CD4-positive, alpha-beta T cell treated with Interleukin-15 for 4 hours (primary cell): ENCODE results near the gene C16orf92.
"Not testable (repeated sequence)": the region's sequence is repeated elsewhere in the genome, so short reads cannot be mapped to it uniquely, and the experiment has no call there.

Experiments used
- DNase-seq: peaks from one replicate; pipeline ENCODE4 v3.0.0-alpha.2; 2020; ENCODE audit warnings: low spot score

Gene C16orf92

DNA sequence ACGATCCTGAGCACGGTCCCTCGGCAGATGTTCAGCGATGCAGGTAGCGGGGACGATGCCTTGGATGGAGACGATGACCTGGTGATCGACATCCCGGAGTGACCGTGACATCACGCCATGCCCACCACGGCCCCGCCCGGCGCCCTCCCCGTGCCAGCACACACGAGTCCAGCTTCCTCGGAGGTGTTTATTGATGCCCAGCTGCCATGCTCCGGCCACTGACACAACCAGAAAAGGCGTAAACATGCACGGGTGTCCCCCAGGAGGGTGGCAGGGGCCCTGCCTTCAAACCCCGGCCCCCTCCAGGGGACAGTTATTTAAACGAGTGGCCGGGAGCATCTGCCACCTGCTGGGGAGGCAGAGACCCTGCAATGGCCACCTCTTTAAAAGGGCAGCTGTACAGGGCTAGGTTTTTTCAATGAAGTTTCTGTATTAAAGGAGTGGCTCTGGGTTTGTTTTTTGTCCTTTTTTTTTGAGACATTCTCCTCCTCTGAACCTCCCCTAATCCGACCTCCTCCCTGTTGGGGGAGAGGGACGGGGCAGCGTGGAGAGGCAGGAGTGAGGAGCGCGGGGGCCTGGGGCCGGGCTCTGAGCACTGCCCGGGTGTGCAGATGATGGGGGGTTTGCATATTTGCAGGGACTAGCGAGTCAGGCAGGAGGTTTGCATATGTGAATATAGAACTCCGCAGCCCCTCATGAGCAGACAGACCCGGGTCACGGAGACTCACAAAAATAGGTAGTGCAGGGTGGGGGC lies 17.5 kb upstream of the C16orf92 start:
- peak; percentile 46 for DNase-seq

DNA sequence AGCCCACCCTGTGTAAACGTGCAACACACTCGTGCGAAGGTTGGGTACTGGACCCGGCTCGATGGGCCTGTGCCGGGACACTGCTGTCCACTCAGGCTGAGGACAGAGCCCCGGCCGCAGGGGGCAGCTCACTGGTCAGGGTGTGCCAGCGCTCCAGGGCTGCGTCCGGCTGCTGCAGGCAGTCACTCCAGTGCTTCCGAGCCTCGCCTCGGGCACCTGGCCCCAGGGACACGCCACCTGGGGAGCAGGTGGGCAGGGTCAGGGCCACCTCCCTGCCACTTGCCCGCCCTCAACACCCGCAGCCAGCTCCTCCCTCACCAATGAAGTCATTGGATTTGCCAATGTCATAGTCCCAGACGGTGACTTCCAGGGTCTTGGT lies 16.9 kb upstream of the C16orf92 start:
- DNase-seq, result no peak

DNA sequence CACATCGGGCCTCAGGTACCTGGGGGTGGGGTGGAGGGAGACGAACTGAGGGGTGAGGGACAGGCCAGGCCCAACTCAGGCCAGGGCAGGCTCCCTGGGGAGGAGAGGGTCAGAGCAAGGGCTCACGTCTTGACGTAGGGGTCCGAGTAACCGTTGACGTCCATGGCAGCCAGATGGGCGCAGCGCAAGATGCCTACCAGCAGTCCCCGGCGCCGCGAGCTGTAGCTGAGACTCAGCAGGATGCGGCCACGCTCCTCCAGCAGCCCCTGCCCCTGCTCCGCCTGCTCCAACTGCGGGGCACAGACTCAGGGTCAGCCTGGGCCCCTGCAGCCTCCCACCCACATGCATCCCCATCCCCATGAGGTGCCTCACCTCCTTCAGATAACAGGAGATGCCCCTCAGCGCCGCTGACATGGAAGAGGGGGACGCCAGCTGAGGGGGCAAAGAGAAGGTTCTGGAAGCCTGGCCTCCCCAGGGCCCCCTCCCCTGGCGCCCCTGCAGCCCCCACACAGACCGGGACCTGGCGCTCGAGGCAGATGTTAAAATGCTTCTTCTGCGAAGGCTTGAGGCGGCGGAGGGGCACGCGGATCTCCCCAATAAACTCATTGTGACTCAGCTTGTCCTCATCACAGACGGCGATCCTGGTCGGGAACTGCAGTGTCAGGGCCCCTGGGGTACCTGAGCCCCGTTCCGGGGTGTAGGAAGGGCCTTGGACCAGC lies 16.2 kb upstream of the C16orf92 start:
- DNase-seq, result no peak

DNA sequence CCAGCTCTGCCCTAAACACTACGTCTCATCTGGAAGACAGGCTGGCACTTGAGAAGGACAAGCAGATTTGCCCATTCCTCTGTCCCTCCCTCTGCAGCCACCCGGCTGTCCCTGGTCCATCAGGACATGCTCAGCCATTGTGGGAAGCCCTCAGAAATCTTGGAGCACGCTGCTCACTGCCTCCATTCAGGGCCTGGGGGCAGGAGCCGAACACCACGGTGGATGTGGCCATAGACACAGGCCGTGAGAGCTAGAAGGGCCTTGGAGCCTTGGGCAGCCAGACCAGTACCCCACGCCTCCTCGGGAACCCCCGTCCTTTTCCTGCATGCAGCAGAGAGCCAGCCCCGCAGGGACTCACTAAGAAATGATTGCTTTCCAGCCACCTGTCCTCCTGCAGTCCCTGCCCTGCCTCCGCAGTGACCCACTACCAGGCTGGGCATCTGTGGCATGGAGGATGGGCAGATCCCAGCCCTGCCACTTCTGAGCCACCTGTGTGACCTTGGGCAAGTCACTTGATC lies 15.6 kb upstream of the C16orf92 start:
- DNase-seq, result no peak

DNA sequence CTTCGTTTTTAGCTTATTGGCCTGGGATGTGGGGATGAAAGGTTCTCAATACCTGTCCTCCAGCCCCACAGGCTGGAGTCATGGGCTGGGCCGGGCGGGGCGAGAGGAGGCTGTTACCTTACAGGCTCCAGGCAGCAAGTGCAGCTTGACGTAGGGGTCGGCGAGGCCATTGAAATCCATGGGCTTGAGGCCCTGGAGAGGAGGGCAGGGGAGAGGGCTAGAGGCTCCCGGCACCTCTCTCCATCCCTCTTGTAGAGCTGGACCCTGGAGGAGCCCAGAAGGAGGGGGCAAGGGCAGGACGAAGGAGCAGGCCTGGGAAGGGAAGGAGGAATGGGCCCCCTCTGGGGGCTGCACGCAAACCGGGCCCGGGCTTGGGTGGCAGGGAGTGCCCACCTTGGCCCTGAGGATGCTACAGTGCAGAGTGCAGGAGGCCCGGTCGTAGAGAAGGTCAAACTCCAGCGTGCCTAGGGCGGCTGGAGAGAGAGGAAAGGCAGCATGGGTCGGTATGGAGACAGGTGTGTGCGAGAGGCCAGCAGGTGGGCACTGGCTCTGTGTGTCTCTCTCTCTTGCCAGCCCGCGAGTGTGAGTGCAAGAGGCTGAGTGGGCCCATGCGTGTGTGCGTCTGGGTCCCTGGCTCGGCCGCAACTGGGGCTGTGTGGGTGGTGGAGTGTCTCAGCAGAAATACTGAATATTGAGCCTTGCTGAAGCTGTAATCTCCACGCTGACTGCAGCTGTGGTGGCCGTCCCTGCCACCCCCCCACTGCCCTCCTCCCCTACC lies 13.7 kb upstream of the C16orf92 start:
- DNase-seq, result no peak

DNA sequence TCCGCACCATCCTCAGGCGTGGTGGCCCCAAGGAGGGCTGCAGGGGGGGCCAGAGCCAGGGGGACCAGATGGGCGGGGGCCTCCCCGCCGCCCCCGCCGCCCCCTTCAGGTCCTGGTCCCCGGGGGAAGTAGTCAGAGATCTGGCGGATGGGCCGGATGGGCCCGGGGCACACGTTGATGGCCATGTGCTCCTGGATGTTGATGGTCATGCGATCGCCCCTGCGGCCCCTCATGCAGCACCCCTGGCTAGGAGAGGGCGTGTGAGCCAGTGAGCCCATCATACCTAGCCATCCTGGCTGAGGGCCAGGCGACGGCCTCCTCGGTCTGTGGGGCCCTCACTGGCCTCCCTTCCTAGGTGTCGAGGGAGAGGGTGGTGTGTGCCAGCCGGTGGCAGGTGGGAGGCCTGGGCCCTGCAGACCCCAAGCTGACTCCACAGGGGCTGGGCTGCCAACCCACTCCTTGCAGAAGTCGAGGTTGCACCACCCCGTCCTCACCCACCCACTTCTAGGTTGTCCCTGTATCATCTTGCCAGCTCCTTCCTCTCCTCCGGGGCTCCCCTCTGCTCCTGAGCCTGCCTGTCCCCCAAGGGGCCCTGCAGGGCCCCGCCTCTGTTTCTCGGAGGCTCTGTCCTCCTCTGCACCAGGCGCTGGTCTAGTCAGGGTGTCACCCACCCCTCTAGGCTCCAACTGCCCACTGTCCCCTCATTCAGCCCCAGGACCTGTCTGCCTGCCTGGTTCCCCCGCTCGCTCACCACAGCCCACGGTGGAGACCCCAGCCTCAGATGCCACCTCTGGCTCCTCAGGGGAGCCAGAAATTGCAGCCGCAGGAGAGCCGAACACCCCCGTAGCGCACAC lies 12.8 kb upstream of the C16orf92 start:
- DNase-seq, result no peak

DNA sequence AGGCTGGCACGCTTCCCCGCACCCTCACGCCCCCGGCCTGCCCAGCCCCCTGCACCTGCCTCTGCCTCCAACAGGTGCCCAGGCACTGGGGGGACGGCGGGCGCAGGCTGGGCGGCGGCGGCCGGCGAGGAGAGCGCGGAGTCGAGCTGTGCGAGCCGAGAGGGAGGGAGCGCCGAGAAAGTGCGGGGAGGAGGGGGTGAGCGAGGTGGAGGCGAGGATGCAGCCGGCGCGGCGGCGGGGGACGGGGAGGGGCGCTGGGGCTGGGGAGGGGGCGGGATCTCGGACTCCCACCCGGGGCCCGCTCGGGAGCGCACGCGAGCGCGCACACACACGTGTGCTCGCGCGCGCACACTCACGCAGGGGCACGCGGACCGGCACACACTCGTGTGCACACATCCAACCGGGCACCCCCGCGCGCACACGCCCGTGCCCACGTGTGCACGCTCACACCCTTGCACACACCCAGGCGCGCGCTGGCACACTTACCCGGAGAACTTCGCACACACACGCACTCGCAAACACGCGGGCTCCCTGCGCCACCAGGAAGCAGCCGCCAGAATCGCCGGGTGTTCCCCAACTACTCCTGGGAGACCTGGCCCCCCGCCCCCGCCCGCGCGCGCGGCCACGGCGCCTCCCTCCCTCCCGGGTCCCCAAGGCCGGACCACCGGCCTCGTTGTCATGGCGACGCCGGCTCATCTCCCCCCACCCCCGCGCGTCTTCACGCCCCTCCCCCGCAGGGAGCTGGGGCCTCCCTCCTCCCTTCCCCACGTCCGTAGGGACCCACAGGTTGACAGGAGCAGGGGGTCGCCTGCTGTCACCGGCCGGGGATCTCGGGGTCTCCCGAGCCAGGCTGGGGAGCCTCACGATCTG lies 11.9 kb upstream of the C16orf92 start, which contains the start of gene DOC2A:
TSS of gene DOC2A (minus strand) at position 184 of the 870 bp plus-strand sequence. CDS start 805 bp downstream, outside the sequence.
- DNase-seq, result peak; percentile 13

DNA sequence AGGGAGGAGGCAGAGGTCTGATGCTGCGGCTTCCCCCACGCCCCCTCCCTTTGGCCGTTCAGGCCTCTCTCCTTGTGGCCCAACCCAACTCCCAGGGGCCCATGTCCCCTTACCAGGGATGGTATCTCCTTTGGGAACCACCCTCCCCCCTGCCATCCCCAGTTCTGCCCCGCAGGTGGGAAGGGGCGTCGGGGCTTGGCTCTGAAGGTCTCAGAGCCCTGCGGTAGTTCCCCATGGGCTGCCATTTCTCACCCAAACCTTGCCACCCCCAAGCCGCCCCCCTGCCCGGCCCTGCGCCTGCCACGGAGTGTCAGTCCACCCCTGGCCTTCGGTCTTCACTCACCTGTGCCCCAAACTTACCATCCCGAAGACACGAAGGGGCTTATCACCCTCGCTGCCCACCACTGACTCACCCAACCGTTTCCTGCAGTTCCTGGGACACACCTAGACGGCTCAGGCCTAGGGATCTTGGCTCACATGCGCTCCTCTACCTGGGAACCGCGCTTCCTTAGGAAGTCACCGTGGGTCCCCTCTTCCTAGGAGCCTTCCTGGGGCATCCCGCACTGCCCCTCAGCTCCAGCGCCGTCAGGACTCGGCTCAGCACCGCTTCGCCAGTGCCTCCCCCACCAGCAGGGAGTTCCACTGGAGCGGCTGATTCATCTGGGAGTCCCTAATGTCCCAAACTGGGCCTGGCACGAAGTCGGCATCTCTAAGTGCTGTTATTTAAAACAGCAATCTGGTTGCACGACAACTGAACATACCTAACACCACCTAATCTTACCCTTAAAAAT lies 11.1 kb upstream of the C16orf92 start:
- no peak for DNase-seq

DNA sequence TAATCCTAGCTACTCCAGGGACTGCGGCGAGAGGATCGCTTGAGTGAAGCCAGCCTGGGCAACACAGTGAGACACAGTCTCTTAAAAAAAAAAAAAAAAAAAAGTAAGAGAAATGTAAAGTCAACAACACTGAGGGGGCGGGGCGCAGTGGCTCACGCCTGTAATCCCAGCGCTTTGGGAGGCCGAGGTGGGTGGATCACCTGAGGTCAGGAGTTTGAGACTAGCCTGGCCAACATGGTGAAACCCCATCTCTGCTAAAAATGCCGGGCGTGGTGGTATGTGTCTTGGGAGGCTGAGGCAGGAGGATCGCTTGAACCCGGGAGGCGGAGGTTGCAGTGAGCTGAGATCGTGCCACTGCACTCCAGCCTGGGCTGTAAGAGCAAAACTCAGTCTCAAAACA lies 10.4 kb upstream of the C16orf92 start:
- DNase-seq, result not testable (repeated sequence)

DNA sequence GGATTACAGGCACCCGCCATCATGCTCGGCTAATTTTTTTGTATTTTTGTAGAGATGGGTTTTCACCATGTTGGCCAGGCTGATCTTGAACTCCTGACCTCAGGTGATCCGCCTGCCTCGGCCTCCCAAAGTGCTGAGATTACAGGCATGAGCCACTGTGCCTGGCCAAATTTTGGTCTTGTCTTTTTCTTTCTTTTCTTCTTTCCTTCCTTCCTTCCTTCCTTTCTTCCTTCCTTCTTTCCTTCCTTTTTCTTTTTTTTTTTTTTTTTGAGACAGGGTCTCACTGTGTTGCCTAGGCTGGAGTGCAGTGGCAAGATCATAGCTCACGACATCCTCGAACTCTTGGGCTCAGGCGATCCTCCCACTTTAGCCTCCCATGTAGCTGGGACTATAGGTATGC lies 7.5 kb upstream of the C16orf92 start:
- not testable (repeated sequence) for DNase-seq

DNA sequence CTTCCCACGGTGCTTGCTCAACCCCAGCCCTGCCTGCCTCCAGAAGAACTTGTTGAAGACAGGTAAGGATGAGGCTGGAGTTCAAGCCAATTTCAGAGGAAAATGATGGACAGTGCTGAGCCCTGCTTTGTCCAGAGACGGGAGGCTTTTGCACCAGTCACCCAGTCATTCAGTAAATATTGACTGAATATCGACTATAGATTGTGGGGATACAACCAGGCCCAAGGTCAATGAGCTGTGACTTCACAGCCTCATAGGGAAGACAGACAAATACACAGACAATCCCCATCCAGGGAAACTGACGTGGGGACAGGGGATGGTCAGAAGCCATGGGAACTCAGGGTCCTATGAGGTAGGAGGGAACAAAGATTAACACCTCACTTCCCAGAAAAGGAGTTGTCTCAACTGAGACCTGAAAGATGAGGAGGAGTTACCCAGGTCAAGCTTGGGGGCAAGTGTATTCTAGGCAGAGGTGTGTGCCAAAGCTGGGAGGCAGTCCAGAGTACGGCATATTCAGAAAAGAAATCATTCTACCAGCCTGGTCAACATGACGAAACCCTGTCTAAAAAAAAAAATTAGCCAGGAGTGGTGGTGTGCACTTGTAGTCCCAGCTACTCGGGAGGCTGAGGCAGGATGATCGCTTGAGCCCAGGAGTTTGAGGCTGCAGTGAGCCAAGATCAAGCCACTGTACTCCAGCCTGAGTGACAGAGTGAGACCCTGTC lies 6.3 kb upstream of the C16orf92 start:
- DNase-seq, result no peak

DNA sequence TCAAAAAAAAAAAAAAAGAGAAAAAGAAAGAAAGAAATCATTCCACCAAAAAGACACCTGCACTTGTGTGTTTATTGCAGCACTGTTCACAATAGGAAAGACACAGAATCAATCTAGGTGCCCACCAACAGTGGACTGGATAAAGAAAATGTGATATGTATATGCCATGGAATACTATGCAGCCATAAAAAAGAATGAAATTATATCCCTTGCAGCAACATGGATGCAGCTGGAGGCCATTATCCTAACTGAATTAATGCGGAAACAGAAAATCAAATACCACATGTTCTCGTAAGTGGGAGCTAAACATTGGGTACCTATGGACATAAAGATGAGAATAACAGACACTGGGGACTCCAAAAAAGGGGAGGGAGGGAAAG lies 5.7 kb upstream of the C16orf92 start:
- no peak for DNase-seq

DNA sequence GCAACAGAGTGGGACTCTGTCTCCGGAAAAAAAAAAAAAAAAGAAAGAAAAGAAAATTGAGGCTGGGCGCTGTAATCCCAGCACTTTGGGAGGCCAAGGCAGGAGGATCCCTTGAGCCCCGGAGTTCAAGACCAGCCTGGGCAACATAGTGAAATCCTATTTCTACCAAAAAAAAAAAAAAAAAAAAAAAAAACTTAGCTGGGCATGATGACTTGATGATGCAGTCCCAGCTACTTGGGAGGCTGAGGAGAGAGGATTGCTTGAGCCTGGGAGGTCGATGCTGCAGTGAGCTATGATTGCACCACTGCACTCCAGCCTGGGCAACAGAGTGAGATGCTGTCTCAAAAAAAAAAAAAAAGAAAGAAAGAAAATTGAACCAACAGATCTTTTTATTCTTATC lies 5.1 kb upstream of the C16orf92 start:
- not testable (repeated sequence) for DNase-seq

DNA sequence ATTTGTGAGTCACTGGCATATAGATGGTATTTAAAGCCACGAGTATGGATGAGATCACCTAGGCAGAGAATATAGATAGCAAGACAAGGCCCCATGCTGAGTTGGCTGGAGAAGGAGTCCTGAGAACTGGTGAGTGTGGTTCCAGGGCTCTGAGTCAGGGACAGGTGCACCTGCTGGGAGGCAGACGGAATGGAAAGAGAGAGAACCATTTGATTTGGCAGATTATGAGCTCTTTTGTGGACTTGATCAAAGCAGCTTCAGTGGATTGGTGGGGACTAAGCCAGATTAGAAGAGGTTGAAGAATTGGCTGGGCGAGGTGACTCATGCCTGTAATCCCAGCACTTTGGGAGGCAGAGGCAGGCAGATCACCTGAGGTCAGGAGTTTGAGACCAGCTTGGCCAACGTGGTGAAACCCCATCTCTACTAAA lies 4.3 kb upstream of the C16orf92 start:
- no peak for DNase-seq

DNA sequence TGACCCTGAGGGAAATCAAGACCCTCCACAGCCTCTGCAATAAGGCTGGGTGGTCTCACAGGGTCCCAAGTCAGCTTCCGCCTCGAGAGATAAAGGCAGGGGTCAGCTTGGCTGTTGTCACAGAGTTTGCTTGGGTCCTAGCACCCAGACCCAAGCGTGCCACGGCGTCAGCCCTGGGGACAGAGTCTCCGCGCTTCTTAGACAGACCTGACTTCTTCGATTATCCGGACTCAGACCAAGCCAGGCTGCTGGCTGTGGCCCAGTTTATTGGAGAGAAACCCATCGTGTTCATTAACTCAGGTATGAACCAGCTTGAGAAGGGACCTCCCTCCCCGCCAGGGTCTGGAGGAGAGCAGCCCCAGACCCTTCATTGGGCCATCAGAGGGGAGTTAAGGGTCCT lies 588 bp downstream of the C16orf92 start:
- no peak for DNase-seq

DNA sequence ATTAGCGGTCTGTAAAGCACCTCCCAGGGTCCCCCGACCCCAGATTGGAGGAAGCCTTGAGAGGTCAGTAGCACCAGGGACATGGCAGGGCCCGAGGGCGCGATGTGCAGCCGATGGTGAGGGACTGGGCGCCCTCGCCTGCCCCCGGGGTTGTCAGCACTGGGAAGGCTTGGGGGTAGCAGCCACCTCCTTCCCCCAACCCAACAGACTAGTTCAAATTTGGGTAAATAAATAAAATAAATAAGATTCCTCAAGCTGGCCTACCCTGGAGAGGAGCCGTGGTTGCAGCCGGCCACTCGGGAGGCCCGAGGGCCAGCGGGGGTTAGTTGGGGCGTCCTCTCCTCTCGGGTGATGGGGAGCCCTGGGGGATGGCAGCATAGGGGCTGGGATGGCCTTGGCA lies 1.5 kb downstream of the C16orf92 start:
- DNase-seq, result no peak

DNA sequence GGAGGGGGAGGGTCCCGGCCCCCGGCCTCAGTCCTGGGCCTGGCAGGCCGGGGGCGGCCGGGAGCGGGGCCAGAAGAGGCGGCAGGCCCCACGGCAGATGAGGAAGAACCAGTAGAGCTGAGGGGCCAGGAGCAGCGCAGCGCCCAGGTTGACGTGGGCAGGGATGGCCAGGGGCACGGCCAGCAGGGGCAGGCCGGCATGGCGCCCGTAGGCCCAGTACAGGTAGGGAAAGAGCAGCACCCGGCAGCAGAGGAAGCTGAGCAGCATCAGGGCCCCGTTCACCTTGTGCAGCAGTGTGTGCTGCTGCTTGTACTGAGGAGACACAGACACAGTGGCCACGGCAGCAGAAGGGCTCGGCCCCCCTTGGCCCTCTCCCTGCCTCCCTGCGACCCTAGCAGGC lies 2.2 kb downstream of the C16orf92 start:
- no peak for DNase-seq

DNA sequence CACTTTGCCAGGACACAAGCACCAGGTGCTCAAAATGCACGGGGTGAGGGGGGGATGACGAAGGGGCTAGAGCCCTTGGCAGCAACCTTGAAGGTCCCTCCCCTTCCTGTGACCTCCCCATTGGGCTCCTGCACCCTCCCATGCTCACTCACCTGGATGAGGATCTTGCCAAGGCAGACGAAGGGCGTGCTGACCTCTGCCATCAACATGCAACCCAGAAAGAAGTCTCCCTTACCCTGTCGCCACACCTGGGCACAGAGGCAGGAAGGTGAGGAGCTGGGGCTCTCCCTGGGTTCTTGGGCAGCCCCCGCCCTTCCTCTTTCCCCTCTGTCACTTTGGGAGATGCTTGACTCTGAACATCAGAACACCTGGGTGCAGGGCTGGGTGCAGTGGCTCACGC lies 2.6 kb downstream of the C16orf92 start:
- no peak for DNase-seq

DNA sequence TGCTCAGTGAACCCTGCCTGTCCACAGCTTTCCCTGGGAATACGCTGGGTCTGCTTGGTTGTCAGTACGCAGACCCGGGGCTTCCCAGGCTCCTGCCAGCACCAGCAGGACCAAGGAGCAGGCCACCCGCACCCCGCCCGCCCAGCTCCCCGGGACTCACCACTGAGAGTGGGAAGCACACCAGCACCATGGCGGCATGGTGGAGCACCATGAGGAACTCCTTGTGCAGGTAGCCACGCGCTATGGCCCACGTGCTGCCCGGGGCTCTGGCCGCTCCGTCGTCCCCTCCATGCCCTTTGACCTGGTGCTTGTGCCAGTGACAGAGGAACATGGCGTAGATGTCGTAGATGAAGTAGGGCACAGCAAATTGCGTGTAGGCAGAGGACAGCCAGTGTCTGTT lies 3.5 kb downstream of the C16orf92 start:
- DNase-seq, result no peak
